ENCODE results near the gene MRPS7.

GRCh38 chr17:75241143-75241430 is 20.6 kb upstream of the MRPS7 start:
- TF ChIP-seq POLR2A (IDR thresholded peaks at IDR 0.05; ENCODE audit: low read length), result no peak
- no peak for TF ChIP-seq GATA1 (IDR thresholded peaks at IDR 0.05; ENCODE audit: low read depth, low read length)
